Keratinocyte (primary cell): ENCODE results near the gene MGAT5B. TPM values are rescaled to one million over a fixed set of nuclear protein-coding genes. Genes with fewer than 3 reads are reported as not detected.

Experiments used
- DNase-seq: peaks from one replicate; pipeline ENCODE4 v3.0.0-alpha.2; 2011; ENCODE audit warnings: low read depth, missing footprints, low spot score
- FAIRE-seq: peaks from 2 replicates; lab custom pipeline; 2011; peaks lifted over from hg19 to GRCh38; lab: Jason Lieb, UNC
- H2AFZ ChIP-seq: 2 replicates; pipeline ENCODE4 v1.6.0; 2012; ENCODE audit warnings: low read length, control low read depth, inconsistent platforms; ENCODE audit not compliant: control insufficient read depth
- H3K27ac ChIP-seq: 2 replicates; pipeline ENCODE4 v1.5.1; 2011; ENCODE audit warnings: low read length; ENCODE audit not compliant: control insufficient read depth, insufficient read depth
- H3K27me3 ChIP-seq: 3 replicates; pipeline ENCODE4 v1.6.0; 2011; ENCODE audit warnings: low read length; ENCODE audit not compliant: control insufficient read depth, insufficient read depth; ENCODE audit errors: extremely low read depth
- H3K36me3 ChIP-seq, 2 experiments: 2 replicates in 1 of 2; 3 replicates in 1 of 2; pipeline ENCODE4 v1.5.1; 2011; ENCODE audit warnings: low read length in 2 of 2, mild to moderate bottlenecking in 1 of 2; ENCODE audit not compliant: control insufficient read depth in 2 of 2, insufficient read depth in 2 of 2; ENCODE audit errors: extremely low read depth in 1 of 2
- H3K4me1 ChIP-seq: 3 replicates; pipeline ENCODE4 v1.5.1; 2011; ENCODE audit warnings: low read length; ENCODE audit not compliant: control insufficient read depth, insufficient read depth; ENCODE audit errors: extremely low read depth
- H3K4me2 ChIP-seq: 3 replicates; pipeline ENCODE4 v1.6.0; 2011; ENCODE audit warnings: low read depth, low read length; ENCODE audit not compliant: control insufficient read depth, insufficient read depth; ENCODE audit errors: extremely low read depth
- H3K4me3 ChIP-seq, 3 experiments: fragments of 200-600 bp in 1 of 3; sonication (generic) in 1 of 3; 2 replicates in 2 of 3; 3 replicates in 1 of 3; pipeline ENCODE4 v1.5.1; 2011 to 2016; ENCODE audit warnings: low read length in 3 of 3, mild to moderate bottlenecking in 3 of 3, control low read depth in 2 of 3, inconsistent platforms in 1 of 3, low read depth in 1 of 3, mixed read lengths in 1 of 3, mixed run types in 1 of 3, moderate library complexity in 1 of 3; ENCODE audit not compliant: control insufficient read depth in 2 of 3, insufficient read depth in 2 of 3; ENCODE audit errors: extremely low read depth in 1 of 3
- H3K79me2 ChIP-seq: 2 replicates; pipeline ENCODE4 v1.6.0; 2012; ENCODE audit warnings: low read length; ENCODE audit not compliant: control insufficient read depth, insufficient read depth
- H3K9ac ChIP-seq: 3 replicates; pipeline ENCODE4 v1.6.0; 2011; ENCODE audit warnings: low read length; ENCODE audit not compliant: control insufficient read depth, insufficient read depth; ENCODE audit errors: extremely low read depth
- H3K9me1 ChIP-seq: 3 replicates; pipeline ENCODE4 v1.6.0; 2011; ENCODE audit warnings: low read length; ENCODE audit not compliant: control insufficient read depth, insufficient read depth; ENCODE audit errors: extremely low read depth
- H3K9me3 ChIP-seq: 2 replicates; pipeline ENCODE4 v1.5.1; 2012; ENCODE audit warnings: low read depth, low read length; ENCODE audit not compliant: control insufficient read depth
- H4K20me1 ChIP-seq: 3 replicates; pipeline ENCODE4 v1.6.0; 2011; ENCODE audit warnings: low read length; ENCODE audit not compliant: control insufficient read depth, insufficient read depth; ENCODE audit errors: extremely low read depth
- EZH2 ChIP-seq: IDR thresholded peaks from one replicate; pipeline ENCODE4 v1.6.1; 2012; ENCODE audit warnings: inconsistent platforms, mild to moderate bottlenecking, low read length, moderate library complexity
- dilution Hi-C: fragments of 300-500 bp; cut with MboI; formaldehyde crosslinking; loops from one replicate; pipeline ENCODE4 v1.7.0; 2020; ENCODE audit warnings: low sequenced_read_pairs; ENCODE audit not compliant: extremely low pct_ligation_motif_present
- polyA plus RNA-seq, 5 experiments: library from polyadenylated mRNA; depleted of rRNA in 3 of 5; stranded (reverse) in 3 of 5; stranded (forward) in 1 of 5; unstranded in 1 of 5; fragments of >200 nt; gene quantifications; 1 replicate in 1 of 5; 2 replicates in 3 of 5; 3 replicates in 1 of 5; pipeline versions ENCODE4 v1.2.1 to v1.2.3, GENCODE V29; 2011 to 2012; ENCODE audit warnings: missing spikeins in 2 of 5, low read depth in 1 of 5, low replicate concordance in 1 of 5
- TF ChIP-seq, protein P1 (sequence below), 3 experiments: IDR thresholded peaks in 1 of 3; conservative IDR thresholded peaks in 1 of 3; optimal IDR thresholded peaks in 1 of 3; 2 replicates in 2 of 3; 3 replicates in 1 of 3; pipeline versions ENCODE3 to v1.5.1; 2011; ENCODE audit warnings: low read length in 3 of 3, mild to moderate bottlenecking in 3 of 3, moderate library complexity in 2 of 3, control low read depth in 1 of 3, inconsistent platforms in 1 of 3; ENCODE audit not compliant: insufficient read depth in 2 of 3; ENCODE audit errors: extremely low read depth in 1 of 3

MGAT5B gene
- polyA plus RNA-seq, 1 donor (not counting 4 experiments of a cell fraction or from before 2014, with no cell fraction given) = 0.29 TPM

DNA sequence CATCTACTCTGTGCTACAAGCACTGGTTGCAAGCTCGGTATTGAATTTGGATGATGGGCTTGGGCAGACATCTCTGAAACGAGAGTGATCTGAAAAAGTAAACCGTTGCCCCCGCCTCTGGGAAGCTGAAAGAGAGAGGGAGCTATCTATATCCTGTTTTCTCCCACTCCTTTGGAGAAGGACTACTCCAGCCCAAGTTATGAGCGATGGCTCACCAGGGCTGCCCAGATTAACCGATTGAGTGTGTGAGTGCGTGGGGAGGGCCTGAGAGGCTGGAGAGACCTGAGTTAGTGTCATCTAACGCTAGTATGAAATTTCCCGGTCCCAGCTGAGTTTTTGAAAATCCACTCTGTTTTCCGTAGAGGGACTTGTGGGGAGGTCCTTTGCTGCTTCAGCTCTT lies 11.5 kb downstream of the MGAT5B start:
- no peaks in the 10 kb centered on the region for H4K20me1 ChIP-seq
- no peaks in the 10 kb centered on the region for H3K36me3 ChIP-seq
- H3K9me1 ChIP-seq = no peaks in the 10 kb centered on the region
- H3K9ac ChIP-seq = no peak overlapping the region
- H3K27ac ChIP-seq = no peak overlapping the region
- H3K79me2 ChIP-seq = no peaks in the 10 kb centered on the region
- dilution Hi-C loops = loop anchor here (25.0 kb wide), 1 partner anchor 108 kb away; no protein-coding TSS in a partner anchor
- DNase-seq (no peak), FAIRE-seq (no peak)
- no peak overlapping the region for H2AFZ ChIP-seq
- TF ChIP-seq, protein P1, sequence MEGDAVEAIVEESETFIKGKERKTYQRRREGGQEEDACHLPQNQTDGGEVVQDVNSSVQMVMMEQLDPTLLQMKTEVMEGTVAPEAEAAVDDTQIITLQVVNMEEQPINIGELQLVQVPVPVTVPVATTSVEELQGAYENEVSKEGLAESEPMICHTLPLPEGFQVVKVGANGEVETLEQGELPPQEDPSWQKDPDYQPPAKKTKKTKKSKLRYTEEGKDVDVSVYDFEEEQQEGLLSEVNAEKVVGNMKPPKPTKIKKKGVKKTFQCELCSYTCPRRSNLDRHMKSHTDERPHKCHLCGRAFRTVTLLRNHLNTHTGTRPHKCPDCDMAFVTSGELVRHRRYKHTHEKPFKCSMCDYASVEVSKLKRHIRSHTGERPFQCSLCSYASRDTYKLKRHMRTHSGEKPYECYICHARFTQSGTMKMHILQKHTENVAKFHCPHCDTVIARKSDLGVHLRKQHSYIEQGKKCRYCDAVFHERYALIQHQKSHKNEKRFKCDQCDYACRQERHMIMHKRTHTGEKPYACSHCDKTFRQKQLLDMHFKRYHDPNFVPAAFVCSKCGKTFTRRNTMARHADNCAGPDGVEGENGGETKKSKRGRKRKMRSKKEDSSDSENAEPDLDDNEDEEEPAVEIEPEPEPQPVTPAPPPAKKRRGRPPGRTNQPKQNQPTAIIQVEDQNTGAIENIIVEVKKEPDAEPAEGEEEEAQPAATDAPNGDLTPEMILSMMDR (optimal IDR thresholded peaks at IDR 0.05 in 1 of 3, IDR thresholded peaks at IDR 0.05 in 1 of 3, conservative IDR thresholded peaks at IDR 0.05 in 1 of 3; ENCODE audit: extremely low read depth in 1 of 3, insufficient read depth in 2 of 3, low read length in 3 of 3) = no peak
- TF ChIP-seq EZH2 = peak; percentile 25
- no peaks in the 10 kb centered on the region for H3K4me1 ChIP-seq
- peaks cover 5% of the 10 kb centered on the region for H3K9me3 ChIP-seq
- H3K27me3 ChIP-seq = peaks cover 54% of the 10 kb centered on the region
- no peak overlapping the region for H3K4me2 ChIP-seq
- no peak overlapping the region for H3K4me3 ChIP-seq

DNA sequence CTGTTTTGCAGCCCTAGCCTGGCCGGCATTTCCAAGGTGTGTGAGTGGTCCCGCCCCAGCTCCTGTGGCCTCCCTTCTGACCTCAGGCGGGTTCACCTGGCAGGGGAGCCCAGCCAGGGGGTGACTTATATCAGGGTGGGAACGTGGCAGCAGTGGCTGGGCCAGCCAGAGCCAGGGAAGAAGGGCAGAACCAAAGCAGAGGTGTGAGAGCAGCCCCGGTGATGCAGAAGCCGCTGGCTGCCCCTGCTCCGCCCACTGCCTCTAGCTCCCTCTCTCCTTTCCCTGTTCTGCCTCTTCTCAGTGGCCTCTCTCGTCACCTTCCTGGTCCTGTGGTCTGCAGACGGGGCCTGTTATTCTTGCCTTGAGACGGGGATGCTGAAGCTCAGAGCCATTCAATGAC lies 12.1 kb downstream of the MGAT5B start:
- dilution Hi-C loops = loop anchor here (25.0 kb wide), 1 partner anchor 107 kb away; no protein-coding TSS in a partner anchor
- H3K27ac ChIP-seq = no peak overlapping the region

More for the DNA sequence above, 12.1 kb downstream of the MGAT5B start:
- Histone ChIP-seq H3K4me1 (no peaks in the 10 kb centered on the region), H3K27me3 (peaks cover 56% of the 10 kb centered on the region), H3K9ac (no peak overlapping the region), H3K9me3 (no peaks in the 10 kb centered on the region), H2AFZ (no peak overlapping the region), H3K79me2 (no peaks in the 10 kb centered on the region), H3K9me1 (no peaks in the 10 kb centered on the region), H3K4me3 (no peak overlapping the region), H3K36me3 (no peaks in the 10 kb centered on the region), H4K20me1 (no peaks in the 10 kb centered on the region), H3K4me2 (no peak overlapping the region)
- TF ChIP-seq EZH2 = peak; percentile 4
- TF ChIP-seq, protein P1 (optimal IDR thresholded peaks at IDR 0.05 in 1 of 3, IDR thresholded peaks at IDR 0.05 in 1 of 3, conservative IDR thresholded peaks at IDR 0.05 in 1 of 3; ENCODE audit: extremely low read depth in 1 of 3, insufficient read depth in 2 of 3, low read length in 3 of 3) = no peak
- FAIRE-seq (no peak), DNase-seq (no peak)
